GM21515 (cell line): ENCODE measurements around the gene TMCC3.

Source experiments
- ATAC-seq: cut with Tn5 transposase; IDR thresholded peaks from one replicate; pipeline ENCODE4 v1.9.1; 2021; ENCODE audit not compliant: unreplicated experiment

TMCC3 gene

GRCh38 chr12:94536040-94536965 lies 114.1 kb downstream of the TMCC3 start:
- ATAC-seq = no peak

- ATAC-seq = no peak
Observed at GRCh38 chr12:94535510-94535921, 114.8 kb downstream of the TMCC3 start.

GRCh38 chr12:94534774-94535509 lies 115.4 kb downstream of the TMCC3 start:
- ATAC-seq = no peak

GRCh38 chr12:94534278-94534677 lies 116.1 kb downstream of the TMCC3 start:
- ATAC-seq = no peak

GRCh38 chr12:94532490-94533422 lies 117.6 kb downstream of the TMCC3 start:
- no peak for ATAC-seq

- no peak for ATAC-seq
Observed at GRCh38 chr12:94531196-94531720, 119.1 kb downstream of the TMCC3 start.

- no peak for ATAC-seq
Observed at GRCh38 chr12:94525951-94526350, 124.4 kb downstream of the TMCC3 start.
